D721Med (cell line): ENCODE measurements around the gene VPS16.

Experiments
- DNase-seq: peaks from one replicate; pipeline ENCODE4 v3.0.0; 2011; ENCODE audit warnings: low spot score; ENCODE audit not compliant: insufficient read length
- FAIRE-seq: peaks from 2 replicates; lab custom pipeline; 2011; peaks lifted over from hg19 to GRCh38; lab: Jason Lieb, UNC
- CTCF ChIP-seq: IDR thresholded peaks from 2 replicates; pipeline ENCODE4 v1.5.1; 2012; ENCODE audit warnings: mild to moderate bottlenecking, control low read depth; ENCODE audit not compliant: insufficient read depth; ENCODE audit errors: missing control alignments

The VPS16 gene

GRCh38 chr20:2836035-2836434 lies 4.5 kb upstream of the VPS16 start:
- FAIRE-seq (no peak), DNase-seq (no peak)
- no peak for TF ChIP-seq CTCF

DNA sequence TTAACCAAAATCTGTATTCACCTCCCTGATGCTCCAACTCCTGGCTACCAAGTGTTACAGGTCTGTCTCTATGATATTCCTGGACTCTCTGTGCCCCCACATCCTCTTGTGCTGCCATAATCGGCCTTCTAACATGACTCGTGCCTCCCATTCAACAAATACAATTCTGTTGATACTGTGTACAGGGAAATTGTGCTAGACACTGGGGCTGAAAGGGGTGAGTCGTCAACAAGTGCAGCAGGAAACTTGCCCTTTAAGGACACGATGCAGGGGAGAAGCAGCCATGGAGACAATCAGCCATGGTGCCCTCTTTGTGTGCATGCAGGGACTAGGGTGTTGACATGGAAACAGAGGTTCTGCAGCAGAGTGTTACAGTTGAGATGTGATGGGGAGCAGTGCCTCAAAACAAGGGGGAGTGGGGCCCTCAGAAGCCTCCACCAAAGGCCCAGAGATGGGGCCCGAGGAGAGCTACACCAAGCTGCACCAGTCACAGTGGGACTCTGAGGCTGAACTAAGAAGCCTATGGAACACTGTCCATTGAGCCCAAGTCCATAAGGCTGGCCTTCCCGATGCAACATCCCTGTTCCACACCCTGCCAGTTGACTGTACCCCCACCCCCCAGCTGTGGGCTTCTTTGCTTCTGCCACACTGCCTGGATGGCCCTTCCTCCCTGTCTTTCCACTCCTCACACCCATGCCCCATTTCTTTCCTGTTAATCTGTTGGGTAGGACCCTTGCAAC lies 3.2 kb upstream of the VPS16 start:
- FAIRE-seq (no peak), DNase-seq (no peak)
- no peak for TF ChIP-seq CTCF

DNA sequence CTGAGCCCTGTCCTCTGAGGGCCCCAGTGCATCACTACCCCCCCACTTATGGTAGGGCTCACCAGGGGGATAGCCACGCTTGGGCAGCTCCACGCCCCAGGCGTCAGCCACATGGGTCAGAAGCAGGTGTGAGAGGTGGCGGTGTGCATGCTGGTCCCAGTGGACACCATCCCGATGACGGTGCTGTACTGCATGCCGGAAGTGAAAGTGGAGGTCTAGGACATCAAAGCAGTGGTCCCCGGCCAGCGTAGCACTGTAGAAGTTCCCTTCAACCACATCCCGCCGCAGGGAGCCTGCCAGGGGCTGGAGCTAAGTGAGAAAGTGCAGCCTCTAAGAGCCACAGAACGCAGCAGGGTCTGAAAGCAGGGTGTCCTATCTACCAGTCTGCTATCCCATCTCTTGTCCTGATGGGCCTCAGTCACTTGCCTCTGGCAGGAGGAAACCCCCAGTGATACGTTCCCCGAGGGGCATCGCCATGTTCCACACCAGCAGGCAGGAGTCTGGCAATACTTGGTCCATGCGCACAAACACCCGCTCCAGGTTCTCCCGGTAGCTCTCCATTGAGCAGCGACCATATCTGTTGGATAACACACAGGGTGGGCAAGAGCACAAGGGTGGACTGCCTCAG lies 2.3 kb upstream of the VPS16 start:
- no peak for DNase-seq
- no peak for TF ChIP-seq CTCF
- FAIRE-seq = no peak

GRCh38 chr20:2838847-2839671 lies 1.5 kb upstream of the VPS16 start:
- FAIRE-seq (no peak), DNase-seq (no peak)
- TF ChIP-seq CTCF = no peak

- FAIRE-seq (no peak), DNase-seq (no peak)
- no peak for TF ChIP-seq CTCF
These were observed 810 bp upstream of the VPS16 start for GRCh38 chr20:2839732-2840137.

DNA sequence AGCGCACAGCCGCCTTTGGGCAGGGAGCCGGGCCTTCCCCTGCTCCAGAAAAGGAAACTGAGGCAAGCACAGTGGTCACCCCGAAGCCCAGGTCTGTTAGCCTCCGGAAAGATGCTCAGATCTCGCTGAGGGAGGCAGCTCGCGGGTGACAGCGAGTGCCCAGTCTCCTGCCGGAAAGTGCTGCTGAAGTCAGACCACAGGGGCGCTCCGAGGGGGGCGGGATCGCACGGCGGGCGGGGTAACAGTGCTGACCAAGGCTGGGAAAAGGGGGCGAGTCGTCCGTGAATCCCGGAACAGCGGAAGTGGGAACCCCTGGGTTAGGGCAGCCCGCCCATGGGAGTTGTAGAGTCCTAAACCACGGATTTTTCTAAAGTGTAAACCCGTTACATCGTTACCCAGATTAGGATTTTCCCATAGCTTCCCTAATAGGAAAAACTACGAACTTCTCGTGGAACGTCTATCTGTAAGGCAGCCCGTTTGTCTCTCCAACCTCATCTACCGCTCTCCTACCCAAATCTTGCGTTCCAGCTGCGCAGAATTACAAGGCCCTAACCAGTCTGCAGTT lies 504 bp downstream of the VPS16 start:
- DNase-seq (no peak), FAIRE-seq (no peak)
- no peak for TF ChIP-seq CTCF
